GM12873 (cell line): ENCODE results near the gene ZSCAN1.

ENCODE experiments used
- TF ChIP-seq, protein P1 (sequence below): IDR thresholded peaks from 2 replicates; pipeline ENCODE4 v1.5.1; 2012; ENCODE audit warnings: low read depth, mild to moderate bottlenecking, moderate library complexity, low read length, control low read depth; ENCODE audit not compliant: insufficient read depth; ENCODE audit errors: missing control alignments

ZSCAN1 gene

DNA sequence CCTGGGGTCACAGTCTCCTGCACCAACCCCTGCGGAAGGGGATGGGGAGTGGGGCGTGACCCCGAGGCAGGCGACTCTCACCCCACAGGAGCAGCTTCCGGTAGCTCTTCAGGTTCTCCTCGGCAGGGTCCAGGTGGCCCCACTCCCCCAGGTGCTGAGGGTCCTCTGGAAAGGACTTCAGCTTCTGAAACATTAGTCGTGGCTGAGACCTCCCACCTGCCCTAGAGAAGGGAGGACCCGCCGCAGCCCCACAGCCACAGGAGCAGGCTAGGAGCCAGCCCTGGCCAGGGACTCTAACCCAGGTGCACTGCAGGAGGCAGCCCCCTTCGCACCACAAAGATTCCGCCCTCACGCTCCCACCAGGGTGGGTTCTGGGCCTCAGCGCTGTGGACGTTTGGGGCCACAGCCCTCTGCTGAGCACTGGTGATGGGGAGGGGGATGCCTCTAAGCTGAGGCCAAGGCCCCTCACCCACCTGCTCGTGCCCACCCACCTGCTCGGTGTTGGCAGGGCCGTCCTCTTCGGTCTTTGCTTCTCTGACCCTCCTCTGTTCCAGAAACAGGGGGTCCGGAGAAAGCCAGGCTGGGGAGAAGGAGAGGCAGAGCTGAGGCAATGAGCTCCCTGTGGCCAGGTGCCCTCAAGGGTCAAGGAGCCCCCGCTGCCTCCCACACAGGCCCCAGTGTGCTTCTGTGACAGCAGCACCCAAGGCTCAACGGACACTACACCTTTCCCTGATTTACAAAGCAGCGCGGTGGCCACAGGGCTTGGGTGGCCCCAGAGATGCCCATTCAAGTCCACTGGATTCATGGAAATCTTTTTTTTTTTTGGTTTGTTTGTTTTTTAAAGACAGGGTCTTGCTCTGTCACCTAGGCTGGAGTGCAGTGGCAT lies 53.2 kb downstream of the ZSCAN1 start:
- TF ChIP-seq, protein P1, sequence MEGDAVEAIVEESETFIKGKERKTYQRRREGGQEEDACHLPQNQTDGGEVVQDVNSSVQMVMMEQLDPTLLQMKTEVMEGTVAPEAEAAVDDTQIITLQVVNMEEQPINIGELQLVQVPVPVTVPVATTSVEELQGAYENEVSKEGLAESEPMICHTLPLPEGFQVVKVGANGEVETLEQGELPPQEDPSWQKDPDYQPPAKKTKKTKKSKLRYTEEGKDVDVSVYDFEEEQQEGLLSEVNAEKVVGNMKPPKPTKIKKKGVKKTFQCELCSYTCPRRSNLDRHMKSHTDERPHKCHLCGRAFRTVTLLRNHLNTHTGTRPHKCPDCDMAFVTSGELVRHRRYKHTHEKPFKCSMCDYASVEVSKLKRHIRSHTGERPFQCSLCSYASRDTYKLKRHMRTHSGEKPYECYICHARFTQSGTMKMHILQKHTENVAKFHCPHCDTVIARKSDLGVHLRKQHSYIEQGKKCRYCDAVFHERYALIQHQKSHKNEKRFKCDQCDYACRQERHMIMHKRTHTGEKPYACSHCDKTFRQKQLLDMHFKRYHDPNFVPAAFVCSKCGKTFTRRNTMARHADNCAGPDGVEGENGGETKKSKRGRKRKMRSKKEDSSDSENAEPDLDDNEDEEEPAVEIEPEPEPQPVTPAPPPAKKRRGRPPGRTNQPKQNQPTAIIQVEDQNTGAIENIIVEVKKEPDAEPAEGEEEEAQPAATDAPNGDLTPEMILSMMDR: no peak

GRCh38 chr19:58088521-58089052 lies 54.8 kb downstream of the ZSCAN1 start:
- TF ChIP-seq, protein P1: no peak

GRCh38 chr19:58089846-58090245 lies 56.0 kb downstream of the ZSCAN1 start:
- TF ChIP-seq, protein P1: no peak

- TF ChIP-seq, protein P1: no peak
Measured at GRCh38 chr19:58091251-58091995, 57.6 kb downstream of the ZSCAN1 start.

DNA sequence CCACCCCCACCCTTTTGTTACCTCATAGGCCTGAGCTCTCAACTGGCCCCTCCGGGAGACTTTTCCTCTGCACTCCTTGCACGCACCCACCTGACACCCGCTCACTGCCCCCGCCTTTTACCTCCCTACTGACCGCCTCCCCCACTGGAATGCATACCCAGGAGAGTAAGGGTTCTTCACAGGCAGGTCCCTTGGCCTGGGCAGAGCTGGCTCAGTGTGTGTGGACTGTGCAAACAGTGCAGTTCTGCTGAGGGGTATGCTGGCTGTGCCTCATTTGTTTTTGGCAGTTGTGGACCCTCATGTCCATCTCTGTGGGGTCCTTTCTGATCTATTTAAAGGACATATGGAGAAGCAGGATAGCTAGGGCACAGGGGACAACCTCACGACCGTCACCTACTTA lies 59.2 kb downstream of the ZSCAN1 start:
- TF ChIP-seq, protein P1: no peak

DNA sequence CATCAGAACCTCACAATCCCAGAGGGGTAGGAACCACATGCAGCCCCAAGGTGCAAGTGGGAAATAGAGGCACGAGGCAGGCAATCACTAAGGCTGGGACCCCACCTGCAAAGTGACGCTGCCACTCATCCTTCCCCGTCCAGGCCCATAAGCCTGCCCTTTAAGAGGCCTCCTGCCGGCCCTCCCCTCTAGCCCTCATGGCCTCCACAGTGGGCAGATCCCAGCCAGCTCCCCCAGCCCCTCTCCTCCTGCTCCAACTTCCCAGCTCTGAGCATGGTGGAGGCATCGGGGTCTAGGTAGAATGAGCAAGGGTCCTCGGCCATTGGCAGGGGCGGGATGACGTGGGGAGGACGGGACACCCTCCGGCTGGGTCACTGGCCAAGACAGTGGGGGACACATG lies 61.5 kb downstream of the ZSCAN1 start:
- TF ChIP-seq, protein P1: no peak

- TF ChIP-seq, protein P1: no peak
Measured at GRCh38 chr19:58096884-58097283, 63.1 kb downstream of the ZSCAN1 start.
